ENCODE results near the gene RAB6D. TPM values are rescaled to one million over a fixed set of nuclear protein-coding genes. Genes with fewer than 3 reads are reported as not detected.
A peak's percentile ranks its signal among the peaks of the same experiment; 100 is the strongest.

Gene RAB6D
- total and polyA plus RNA-seq, 2 of the 13 experiments (the other 11 are each of a cell fraction or from before 2014, with no cell fraction given): 0.01 TPM; not detected in 1

GRCh38 chr2:131413148-131413747 lies 49.3 kb upstream of the RAB6D start:
- FAIRE-seq (peak; percentile 56), ATAC-seq (peak; percentile 92), DNase-seq (ENCODE audit: low spot score) (peak; percentile 61)
- Histone ChIP-seq H3K27me3 (ENCODE audit: control insufficient read depth in 1 of 2, insufficient read depth in 2 of 2, low read length in 2 of 2) (peaks cover 0 to 28% of the 10 kb centered on the region in 2 experiments; a peak in 3 of 5 replicates), H3K36me3 (replicated peaks in 1 of 2; ENCODE audit: control insufficient read depth in 1 of 2, insufficient read depth in 2 of 2, low read length in 2 of 2) (no peaks in the 10 kb centered on the region), H3K4me1 (ENCODE audit: insufficient read depth, low read length) (0 out of 2 replicates have a peak, but pooled peaks cover 8% of the 10 kb centered on the region), H2AFZ (ENCODE audit: low read length) (no peak overlapping the region), H3K4me3 (replicated peaks in 1 of 3; ENCODE audit: insufficient read depth in 1 of 3, low read depth in 2 of 3, low read length in 3 of 3) (no peak overlapping the region), H3K27ac (ENCODE audit: extremely low read length, insufficient read depth, low read length) (no peak overlapping the region), H3K9ac (ENCODE audit: insufficient read depth, low read depth, low read length) (no peak overlapping the region), H3K79me2 (ENCODE audit: insufficient read depth, low read length) (no peaks in the 10 kb centered on the region), H4K20me1 (ENCODE audit: insufficient read depth, low read length) (no peaks in the 10 kb centered on the region), H3K9me3 (ENCODE audit: low read length) (no peaks in the 10 kb centered on the region), H3K4me2 (ENCODE audit: low read depth, low read length) (peak overlapping the region; percentile 28; the same call in 1 of the 2 replicates)
- intact Hi-C loops (cut with micrococcal nuclease; ENCODE audit: unreplicated experiment): loop anchor here (1.0 to 2.0 kb wide), 4 partner anchors 80 to 260 kb away; partner anchors contain the start of gene MZT2A
- 3% methylated on average over 7 of the region's 7 CpGs for WGBS (ENCODE audit: low lambda C conversion rate)
- POLR2A ChIA-PET: no interaction called here
- TF ChIP-seq SMC3 (IDR thresholded peaks at IDR 0.05; ENCODE audit: low read length): peak; percentile 83
- TF ChIP-seq U2AF2 (IDR thresholded peaks at IDR 0.05; ENCODE audit: low read depth, low read length): no peak
- TF ChIP-seq CREM (IDR thresholded peaks at IDR 0.05): peak; percentile 32; the same call in 1 of the 2 replicates
- no peak for TF ChIP-seq CREM (CRISPR knock-in tag; IDR thresholded peaks at IDR 0.05)
- TF ChIP-seq CTCF (CRISPR knock-in tag; IDR thresholded peaks at IDR 0.05): peak; percentile 86
- TF ChIP-seq RAD21 (CRISPR knock-in tag; IDR thresholded peaks at IDR 0.05): peak; percentile 76
- no peak for TF ChIP-seq BORCS8-MEF2B (CRISPR knock-in tag; IDR thresholded peaks at IDR 0.05)
- peak; percentile 90 for TF ChIP-seq STAG1 (CRISPR knock-in tag; IDR thresholded peaks at IDR 0.05)
- no peak for TF ChIP-seq ETV6 (CRISPR knock-in tag; conservative IDR thresholded peaks at IDR 0.05)
- BruUV-seq (replicated peaks): no TSS peak
- CTCF ChIA-PET (ENCODE audit: low intra/inter-chr PET ratio, low total read pairs): interaction anchor here (1.3 to 1.9 kb wide), 4 partner anchors 79 to 389 kb away, joined by 5 to 10 read pairs (median 8); partner anchors contain the start of gene MZT2A
- in situ Hi-C loops (cut with HindIII; ENCODE audit: extremely low pct_ligation_motif_present, low pct_unique_long_range_greater_than_20kb): loop anchor here (25.0 kb wide), 1 partner anchor 249 kb away; no protein-coding TSS in a partner anchor
